Measurements from ENCODE around the gene SCD.

SCD gene

GRCh38 chr10:100340948-100341847, 5.8 kb upstream of the SCD start:
- no peak for DNase-seq

- no peak for DNase-seq
These were observed 4.9 kb upstream of the SCD start for GRCh38 chr10:100341953-100342626.

DNA sequence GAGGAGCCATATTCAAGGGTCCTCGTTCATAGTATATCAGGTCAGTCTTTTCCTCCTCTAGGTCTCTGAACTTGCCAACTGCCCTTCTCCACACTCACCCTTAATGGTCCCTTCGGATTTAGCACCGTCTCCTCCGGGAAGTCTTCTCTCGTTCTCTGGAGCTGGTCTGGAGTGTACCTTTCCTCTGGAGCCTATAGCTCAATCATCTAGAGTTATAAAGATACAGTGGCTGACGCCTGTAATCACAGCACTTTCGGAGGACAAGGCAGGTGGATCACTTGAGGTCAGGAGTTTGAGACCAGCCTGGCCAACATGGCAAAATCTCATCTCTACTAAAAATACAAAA, 4.4 kb upstream of the SCD start:
- no peak for DNase-seq

DNA sequence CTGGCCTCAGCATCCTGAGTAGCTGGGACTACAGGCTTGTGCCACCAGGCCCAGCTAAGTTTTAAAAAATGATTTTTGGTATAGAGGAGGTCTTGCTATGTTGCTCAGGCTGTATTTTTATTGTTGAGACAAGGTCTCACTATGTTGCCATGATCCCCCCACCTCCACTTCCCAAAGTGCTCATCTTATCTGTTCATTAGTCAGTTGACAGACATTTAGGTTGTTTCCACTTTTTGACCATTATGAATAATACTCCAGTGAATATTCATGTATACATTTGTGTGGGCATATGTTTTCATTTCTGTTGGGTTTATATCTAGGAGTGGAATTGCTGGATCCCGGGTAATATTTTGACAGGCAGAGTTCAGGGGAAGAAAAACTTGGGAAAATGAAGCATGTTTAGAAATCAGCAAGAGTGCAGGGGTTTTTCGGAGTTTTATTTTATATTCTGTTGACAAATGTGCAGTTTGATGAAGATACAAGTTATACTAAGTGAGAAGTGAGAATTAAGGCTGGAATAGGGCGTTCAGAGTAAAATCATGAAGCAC, 2.7 kb upstream of the SCD start:
- DNase-seq: no peak

GRCh38 chr10:100345570-100346330, 1.3 kb upstream of the SCD start:
- DNase-seq: no peak

DNA sequence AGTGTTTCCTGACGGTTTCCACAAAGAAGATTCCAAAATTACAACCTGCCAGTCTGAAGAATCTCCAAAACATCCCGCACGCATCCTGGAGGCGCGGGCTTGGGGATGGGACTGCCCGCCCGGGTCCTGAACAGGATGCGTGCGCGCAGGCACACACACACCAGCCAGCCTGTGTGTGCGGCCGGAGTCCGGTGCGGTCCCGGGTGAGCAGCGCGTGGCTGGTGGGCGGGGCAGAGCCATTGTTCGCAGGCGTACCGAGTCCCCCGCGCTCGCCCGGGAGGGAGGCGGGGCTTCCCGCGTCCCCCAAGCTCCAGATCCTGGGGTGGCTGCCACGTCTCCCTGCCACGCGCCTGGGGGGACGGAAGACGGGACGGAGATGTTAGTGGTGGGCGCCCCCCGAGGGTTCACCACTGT, 675 bp upstream of the SCD start:
- DNase-seq: no peak

GRCh38 chr10:100347568-100348195, 649 bp downstream of the SCD start:
- peak in 1 of 2 experiments; percentile 7 for DNase-seq

DNA sequence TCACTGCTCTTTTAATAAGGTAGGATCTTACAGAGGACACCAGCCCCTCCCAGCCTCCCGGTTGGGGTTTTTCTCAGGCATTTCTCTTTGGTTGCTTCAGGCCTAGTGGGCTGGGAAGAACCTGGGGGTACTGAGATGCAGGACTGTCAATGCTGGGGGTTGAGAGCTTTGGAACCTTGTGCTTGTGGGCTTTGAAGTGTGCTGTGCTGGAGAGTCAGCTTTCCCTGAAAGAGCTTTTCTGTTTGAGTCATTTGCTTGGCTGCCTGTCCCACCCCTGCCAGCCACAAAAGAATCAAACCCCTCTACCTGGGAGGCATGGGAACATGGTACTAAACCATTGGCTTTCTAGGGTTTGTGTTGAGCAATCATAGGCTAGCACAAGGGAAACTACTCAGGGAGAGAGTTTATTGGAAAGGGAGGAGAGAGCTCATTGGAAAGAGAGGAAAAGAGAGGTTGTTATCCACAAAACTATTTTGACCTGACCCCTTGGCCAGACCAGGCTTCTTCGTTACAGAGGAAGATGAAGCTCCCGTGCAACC, 1.4 kb downstream of the SCD start:
- no peak for DNase-seq

DNA sequence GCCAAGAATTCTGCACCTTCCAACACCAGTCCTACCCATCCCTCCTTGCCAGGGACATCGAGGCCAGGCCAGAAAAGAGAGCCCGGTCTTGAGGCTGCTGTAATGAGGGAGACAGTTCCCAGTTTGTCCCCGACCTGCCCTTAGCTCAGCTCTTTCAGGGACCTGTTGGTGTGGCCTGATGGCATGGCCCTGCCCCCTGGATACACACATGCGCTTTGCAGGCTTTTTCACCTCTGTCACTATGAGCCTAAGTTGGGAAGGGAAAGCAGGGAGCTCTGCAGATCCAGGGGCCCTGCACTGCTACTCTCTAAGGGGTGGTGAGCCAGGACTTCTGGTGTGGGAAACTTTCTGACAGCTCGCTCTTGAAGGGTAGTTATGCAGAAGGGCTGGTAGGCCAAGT, 2.1 kb downstream of the SCD start:
- no peak for DNase-seq

GRCh38 chr10:100349672-100350071, 2.6 kb downstream of the SCD start:
- no peak for DNase-seq

DNA sequence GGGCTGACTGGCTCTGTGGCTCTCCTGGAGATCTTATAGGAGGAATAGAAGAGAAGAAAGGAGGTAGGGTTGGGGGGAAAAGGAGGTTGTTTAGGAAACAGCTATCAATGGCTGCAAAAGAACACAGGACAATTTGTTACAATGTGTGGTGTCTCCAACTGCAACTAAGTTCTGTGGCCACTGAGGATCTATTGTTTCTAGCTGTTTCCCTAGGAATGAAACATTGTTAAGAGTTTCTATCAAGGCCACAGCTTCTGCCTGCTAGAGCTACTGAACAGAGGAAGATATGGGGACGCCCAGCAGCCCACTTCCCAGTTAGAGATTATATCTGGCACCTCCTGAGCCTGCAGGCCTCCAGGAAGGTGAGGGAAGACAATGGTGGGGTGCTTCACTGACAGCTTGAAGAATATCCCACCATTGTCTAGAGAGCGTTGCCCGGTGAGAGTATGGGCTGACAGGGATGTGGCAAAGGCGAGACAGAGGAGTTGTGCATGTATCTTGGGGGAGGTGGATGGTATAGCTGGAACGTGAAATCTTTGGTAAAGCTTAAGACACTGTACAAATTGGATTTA, 4.0 kb downstream of the SCD start:
- DNase-seq: no peak

DNA sequence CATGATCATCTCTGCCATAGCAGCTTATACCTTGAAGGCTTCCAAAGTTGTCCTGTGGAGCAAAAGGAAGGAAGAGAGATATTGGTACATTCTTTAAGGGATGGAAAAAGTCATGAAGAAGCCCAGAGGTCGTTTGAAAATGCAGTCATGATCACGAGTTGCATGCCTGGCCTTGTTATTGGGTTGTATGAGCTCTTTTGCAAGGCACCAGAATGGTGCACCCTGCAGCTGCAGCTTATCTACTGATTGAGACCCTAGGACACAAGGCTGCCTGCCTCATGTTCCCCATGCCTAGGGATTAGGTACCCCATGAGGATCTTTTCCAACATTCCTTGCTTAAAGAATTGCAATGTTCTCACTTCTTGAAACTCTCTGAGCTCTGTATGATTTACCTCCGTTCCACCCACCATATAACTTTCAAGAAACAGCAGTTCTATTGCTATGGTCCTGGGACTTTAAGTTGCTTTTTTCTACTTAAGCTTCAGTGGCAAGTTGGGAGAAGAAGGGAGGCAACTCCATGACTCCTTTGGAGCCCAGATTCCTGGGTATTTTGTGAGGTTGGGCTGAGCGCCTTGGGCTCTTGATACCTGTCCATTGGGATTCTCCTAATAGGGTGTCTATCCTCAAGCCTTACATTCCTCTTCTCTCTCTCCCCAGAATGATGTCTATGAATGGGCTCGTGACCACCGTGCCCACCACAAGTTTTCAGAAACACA, 6.9 kb downstream of the SCD start:
- DNase-seq: no peak

DNA sequence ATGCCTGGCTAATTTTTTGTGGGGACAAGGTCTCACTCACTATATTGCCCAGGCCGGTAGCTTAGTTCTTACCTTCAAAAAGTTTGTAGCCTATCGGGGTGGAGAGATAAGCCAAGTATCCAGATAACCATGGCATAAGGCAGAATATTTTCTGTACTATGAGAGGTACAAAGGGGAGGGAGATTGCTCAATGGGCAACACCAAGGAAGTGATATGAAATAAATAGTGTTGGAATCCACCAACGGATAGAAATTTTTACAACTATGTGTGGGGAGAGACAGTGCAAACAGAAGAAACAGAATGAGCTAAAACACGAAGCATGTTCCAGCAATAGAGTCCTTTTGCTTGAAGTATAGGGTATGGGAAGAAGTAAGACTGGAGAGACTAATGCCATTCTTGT, 8.1 kb downstream of the SCD start:
- DNase-seq: no peak

DNA sequence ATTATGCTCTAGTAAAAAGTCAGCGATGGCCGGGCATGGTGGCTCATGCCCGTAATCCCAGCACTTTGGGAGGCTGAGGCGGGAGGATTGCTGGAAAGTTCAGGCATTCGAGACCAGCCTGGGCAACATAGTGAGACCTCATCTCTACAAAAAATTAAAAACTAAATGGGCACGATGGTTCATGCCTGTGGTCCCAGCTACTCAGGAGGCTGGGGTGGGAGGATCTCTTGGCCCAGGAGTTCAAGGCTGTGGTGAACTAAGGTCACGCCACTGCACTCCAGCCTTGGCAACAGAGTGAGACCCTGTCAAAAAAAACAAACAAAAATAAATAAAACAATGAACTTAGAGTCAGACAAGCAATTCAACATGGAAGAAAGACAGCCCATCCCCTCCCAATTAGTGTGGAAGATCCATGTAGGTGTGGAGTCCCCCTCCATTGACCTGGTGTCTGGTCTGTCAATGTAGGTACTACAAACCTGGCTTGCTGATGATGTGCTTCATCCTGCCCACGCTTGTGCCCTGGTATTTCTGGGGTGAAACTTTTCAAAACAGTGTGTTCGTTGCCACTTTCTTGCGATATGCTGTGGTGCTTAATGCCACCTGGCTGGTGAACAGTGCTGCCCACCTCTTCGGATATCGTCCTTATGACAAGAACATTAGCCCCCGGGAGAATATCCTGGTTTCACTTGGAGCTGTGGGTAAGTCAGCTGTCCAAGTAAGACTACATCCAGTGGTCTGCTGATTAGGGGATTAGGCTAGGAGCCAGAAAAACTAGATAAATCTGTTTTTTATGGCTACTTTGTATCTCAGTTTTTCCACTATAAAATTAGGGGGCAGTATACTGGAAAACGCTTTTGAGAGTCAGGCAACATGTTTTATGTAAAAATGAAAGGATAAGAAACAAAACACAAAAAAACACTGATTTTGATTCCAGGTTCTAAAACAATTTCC, 9.3 kb downstream of the SCD start:
- DNase-seq: no peak

DNA sequence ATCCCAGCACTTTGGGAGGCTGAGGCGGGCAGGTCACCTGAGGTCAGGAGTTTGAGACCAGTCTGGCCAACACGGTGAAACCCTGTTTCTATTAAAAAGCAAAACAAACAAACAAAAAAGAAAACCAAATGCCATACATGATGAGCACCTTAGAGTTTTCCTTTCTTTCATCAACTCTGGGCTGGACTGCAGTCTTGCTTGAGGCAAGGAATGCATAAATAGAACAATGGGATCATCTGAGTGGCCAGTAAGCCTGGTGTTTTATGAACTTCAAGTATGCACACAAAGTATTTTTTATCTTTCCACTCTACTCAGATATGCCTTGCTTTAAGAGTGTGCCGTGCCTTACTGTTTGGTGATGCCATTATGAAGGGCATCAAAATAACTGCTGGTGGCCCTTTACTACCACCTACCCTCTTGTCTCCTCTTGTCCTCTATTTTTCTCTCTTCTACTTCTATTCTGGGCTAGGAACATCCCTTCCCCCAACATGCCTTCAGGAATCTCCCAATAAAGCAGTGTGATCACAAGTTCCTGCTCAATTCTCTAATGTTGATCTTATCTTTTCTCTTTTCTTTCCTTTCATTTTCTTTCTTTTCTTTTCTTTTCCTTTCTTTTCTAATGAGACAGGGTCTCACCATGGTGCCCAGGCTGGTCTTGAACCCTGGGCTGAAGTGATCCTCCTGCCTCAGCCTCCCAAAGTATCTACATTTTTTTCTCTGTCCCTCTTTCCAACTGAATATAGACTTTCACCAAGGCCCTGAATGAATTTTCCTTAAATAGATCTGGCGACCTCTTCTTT, 10.2 kb downstream of the SCD start:
- DNase-seq: no peak

- DNase-seq: no peak
These were observed 12.0 kb downstream of the SCD start for GRCh38 chr10:100359030-100359432.

- DNase-seq: no peak
These were observed 12.6 kb downstream of the SCD start for GRCh38 chr10:100359529-100360150.

GRCh38 chr10:100360234-100360633, 13.2 kb downstream of the SCD start:
- no peak for DNase-seq

Data from NCI-H187 (cell line).